GM20431 (cell line): ENCODE data around the gene SIGLEC15.

Source experiments
- in situ Hi-C: fragments of 300-500 bp; cut with MseI, MboI; formaldehyde crosslinking; loops from one replicate; pipeline ENCODE4 v1.15.0; 2020; ENCODE audit warnings: low sequenced_read_pairs; ENCODE audit not compliant: unreplicated experiment

The SIGLEC15 gene

DNA sequence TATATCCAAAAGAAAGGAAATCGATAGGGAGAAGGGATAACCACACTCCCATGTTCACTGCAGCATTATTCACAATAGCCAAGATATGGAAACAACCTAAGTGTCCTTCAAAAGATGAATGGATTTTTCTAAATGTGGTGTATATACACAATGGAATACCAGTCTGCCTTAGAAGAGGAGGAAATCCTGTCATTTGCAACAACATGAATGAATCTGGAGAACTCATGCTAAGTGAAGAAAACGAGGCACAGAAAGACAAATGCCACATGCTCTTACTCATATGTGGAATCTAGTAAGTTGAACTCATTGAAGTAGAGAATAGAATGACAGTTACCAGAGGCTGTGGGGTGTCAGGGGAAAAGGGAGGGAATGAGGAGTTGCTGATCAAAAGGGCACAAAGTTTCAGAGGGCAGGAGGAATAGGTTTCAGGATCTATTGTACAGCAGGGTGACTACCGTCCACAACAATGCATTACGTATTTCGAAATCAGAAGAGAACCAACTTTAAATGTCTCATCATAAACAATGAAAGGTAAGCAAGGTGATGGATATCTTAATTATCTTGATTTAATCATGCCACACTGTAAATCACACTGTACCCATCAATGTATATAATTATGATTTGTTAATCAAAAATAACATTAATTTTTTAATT lies 46.1 kb downstream of the SIGLEC15 start:
- in situ Hi-C loops, result no loop called here

DNA sequence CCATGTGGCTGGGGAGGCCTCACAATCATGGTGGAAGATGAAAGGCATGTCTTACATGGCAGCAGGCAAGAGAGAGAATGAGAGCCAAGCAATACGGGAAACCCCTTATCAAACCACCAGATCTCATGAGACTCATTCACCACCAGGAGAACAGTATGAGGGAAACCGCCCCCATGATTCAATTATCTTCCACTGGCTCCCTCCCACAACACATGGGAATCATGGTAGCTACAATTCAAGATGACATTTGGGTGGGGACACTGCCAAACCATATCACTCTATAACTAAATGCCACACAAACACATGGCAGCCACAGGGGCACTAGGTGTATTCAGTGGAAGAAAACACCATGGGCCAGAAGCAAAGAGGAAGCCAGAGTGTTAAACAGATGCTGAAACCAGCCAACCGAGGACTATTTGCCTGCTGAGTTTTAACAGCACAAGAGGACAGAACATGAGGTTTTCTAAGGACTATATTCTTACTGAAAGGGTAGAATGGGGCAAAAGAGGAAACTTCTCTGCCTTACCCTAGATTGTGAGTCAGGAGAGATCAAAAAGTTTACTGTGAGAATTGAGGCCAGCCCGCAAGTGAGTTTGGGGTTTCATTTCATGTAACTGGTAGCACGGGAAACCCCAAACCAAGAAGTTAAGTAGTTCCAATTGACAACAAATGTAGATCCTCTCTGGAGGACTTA lies 49.2 kb downstream of the SIGLEC15 start:
- in situ Hi-C loops, result no loop called here

DNA sequence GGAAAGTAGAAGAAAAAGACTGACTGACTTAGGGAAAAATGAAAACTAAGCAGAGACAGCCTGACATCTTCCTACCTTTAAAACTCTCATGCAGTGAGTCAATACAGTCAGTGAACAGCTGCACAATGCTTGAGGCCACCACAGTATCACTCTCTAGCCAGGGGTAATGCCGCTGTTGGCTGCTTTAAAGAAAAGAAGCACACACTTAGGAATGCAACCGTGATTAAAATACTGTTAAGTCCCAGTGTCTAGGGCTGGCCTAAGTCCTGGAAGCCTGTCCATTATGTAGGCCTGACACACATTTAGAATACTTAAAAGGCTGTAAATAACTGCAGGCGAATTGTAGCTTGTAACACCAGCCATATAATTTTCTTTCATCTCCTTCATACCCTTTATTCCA lies 50.7 kb downstream of the SIGLEC15 start:
- in situ Hi-C loops, result no loop called here

DNA sequence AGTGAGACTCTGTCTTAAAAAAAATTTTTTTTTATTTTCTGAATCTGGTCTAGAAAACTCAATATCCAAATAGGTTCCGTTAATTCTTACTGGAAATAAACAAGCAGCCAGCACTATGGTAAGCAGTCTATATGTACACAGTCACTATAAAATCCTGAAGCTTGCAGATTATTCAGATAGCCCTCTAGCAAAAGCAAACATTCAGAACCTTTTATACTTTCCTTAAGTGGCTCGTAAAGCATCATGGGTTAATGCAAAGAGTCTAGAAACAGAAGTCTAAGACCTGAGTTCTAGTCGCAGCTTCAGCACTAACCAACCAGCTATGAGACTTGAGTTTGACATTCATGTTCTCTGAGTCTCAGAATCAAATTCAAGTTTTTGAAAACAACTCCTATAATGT lies 51.9 kb downstream of the SIGLEC15 start:
- in situ Hi-C loops, result no loop called here

DNA sequence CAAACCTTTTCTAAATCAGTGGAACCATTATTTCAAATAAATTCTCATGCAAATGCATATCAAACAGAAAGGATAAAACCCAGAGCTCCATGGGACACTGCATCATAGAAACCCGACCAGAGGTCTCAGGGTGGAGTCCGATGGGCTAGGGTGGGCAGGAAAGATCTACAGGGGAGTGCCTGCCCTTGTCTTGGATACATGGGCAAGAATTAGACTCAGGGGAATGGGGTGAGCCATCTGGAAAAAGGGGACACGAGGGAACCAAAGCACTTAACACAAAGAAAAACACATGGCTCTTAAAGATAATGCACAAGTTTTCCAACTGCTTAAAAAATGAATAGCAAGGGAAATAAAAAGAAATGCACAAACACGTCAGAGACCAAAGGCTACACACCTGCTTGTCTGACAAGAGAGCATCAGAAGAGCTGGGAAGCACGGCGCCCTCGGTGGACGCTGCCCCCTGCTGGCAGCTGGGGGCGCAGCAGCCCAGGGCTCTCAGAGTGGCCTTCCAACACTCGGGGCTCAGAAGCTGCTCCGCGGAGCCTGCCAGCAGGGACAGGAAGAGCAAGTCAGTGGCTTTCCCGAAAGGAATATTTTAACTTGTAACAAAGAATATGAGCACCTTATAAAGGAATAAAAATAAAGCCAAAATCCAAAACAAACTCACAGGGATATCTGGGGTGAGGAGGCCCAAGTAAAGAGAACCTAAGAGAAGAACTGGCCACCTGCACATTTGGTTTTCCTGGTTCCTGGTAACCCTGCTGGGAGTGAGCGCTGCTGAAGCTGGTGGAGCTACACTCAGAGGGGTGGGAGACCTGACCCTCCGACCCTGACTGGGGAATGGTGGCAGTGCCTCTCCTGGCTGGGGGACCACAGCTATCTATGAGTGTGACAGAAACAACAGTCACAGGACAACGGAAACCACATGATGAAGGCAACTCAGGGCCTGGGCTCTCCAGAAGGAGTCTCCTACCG lies 54.5 kb downstream of the SIGLEC15 start:
- in situ Hi-C loops, result no loop called here

DNA sequence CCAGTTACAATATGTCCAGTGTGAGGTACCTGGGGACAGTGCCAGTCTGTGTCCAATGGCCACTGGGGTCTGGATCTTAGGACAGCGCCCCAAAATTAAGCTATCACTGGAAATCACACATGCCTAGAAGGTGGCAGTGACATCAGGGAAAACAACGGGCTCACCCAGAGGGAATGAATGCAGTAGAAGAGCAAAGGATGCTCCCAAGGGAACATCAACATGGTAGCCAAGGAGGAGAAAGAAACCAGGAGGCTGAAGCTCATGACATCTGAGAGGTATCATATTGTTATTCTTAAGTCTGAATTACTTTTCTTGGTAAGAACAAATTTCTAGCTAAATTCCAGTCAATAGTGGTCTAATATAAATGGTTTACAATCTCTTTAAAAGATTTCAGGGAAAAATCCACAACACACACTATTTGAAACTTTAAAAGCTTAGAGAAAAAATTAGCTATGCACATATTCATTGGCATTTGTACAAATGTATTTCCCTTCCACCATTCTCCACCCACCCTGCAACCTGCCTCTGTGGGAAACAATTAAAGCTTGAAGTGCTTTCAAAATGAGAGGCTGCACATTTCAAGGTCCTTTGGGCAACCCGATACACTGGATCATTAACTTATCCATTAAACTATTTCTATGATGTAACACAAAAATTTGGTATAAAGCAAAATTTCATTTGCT lies 55.5 kb downstream of the SIGLEC15 start:
- in situ Hi-C loops, result no loop called here

DNA sequence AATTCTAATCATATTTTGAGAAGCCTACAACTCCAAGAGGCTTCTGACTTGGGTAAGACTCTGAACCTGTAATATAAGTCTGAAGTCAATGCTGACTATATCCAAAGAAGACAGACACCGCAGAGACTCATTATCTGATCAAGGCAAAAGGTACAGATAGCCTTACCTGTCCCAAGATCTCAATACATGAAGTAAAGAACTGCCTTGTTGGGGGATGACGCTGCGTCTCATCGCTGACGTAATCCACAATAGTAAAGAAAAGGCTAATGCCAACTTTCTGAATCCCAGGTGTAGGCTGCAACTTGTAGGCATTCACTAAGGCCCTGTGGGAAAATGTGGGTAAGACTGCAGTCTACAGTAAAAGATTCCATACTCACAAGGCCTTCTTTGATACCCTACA lies 62.1 kb downstream of the SIGLEC15 start:
- in situ Hi-C loops, result no loop called here

DNA sequence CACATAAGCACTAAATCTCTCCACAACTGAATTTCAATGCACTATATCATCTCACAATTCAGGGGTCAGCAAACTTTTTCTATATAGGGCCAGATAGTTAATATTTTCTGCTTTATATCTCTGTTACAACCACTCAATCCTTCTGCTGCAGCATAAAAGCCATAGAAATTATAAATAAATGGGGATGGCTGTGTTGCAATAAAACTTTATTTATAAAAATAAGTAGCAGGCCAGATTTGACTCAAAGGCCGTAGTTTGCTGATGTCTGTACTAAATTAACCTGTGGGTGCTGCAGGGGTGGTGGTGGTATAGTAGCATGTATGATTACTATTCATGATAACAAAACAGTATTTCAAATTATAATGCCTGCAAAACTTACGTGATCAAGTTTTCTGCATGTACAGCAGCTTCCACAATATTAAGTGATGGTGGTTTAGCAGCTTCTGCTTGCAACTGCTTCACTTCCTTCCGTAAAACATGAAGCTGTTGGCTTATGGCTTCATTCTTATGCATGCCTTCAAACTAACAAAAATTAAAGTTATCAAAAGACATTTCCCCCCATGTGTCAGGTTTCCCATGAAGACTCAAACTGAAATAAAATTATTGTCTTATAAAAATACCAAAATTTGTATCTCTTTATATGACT lies 64.1 kb downstream of the SIGLEC15 start:
- in situ Hi-C loops, result no loop called here

DNA sequence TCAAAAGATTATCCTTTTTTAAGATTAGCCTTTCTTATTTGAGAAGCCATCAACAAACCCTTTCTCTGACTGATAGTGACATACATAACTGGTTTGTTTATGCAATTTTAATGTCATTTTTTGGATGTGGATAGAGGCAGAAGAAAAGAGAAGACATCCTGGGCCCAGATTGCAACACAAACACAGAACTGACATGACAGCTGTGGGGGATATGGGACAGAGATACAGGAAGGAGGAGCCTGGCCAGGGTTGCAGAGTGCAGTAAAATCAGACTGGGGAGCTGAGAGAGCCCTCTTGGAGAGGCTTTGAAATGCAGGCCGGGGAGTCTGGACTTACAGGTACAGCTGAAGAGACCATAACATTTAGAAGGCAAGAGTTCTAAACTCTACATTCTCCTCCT lies 65.1 kb downstream of the SIGLEC15 start:
- in situ Hi-C loops, result no loop called here

DNA sequence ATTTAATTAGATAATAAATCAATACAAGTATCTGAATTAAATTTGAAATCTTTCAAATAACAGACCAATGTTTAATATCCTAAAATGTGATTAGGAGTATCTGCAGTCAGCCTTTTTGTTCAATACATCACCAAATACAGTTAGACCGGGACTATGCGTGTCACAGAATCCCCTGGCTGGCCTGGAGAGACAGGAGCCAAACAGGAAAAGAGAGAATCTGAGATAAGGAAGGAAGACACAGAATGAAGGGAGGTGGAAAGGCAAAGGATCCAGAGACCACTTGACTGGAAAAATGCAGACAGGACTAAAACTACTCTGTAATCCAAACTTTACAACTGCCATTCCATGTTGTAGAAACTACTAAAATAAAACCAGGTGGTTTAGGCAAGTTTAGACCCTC lies 66.3 kb downstream of the SIGLEC15 start:
- in situ Hi-C loops, result no loop called here
